SH-SY5Y (cell line): ENCODE measurements around the gene SERPINA6.

Experiments used
- GATA2 ChIP-seq: IDR thresholded peaks from 2 replicates; pipeline ENCODE4 v1.6.1; 2011; ENCODE audit warnings: mild to moderate bottlenecking, low read depth, low read length
- GATA3 ChIP-seq: IDR thresholded peaks from 2 replicates; pipeline ENCODE4 v1.6.1; 2011; ENCODE audit warnings: low read depth, mild to moderate bottlenecking, low read length, moderate library complexity

The SERPINA6 gene

DNA sequence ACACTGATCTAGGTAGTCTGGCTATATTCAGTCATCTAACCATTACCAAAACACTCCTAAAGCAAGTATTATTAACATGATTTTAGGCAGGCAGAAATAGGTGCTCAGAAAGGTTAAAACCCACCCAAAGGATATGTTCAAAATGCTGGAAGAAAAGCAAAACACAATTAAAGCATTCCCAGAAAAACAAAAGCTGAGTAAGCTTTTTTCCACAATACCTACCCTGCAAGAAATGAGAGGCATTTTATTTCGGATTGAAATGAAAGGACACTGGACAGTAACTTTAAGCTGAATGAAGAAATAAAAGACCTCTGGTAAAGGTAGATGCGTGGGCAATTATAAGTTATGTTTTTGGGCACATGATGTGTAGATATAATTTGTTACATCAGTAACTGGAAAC is 8.2 kb downstream of the SERPINA6 start:
- TF ChIP-seq GATA2 (no peak), GATA3 (no peak)

DNA sequence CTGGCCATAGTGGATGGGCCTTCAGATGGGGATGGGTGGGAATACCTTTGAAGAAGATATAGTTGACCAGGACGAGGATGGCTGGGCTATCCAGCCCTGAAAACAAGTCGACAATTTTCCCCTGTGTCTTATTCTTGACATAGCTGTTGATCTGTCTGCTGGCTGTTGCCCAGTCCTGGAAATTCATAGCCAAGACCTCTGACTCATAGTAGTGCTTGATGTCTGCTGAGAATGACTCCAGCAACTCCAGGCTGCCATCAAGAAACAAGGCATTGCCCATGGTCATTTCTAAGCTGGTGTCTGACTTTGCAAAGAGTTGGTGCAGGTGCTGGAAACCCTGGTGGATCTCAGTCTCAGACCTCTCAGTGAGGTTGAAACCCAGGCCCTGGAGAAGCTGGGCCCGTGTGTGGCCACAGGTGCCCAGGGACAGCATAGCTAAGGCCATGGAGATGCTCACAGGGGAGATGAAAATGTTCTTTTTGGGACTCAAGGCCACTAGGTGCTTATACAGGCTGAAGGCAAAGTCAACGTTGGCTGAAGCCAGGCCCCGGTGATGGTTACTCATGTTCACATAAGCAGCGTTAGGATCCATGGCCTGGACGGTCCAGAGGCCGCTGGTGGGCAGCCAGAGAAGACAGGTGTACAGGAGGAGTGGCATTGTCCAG is 9.0 kb downstream of the SERPINA6 start:
- no peak for TF ChIP-seq GATA3
- TF ChIP-seq GATA2 = no peak

DNA sequence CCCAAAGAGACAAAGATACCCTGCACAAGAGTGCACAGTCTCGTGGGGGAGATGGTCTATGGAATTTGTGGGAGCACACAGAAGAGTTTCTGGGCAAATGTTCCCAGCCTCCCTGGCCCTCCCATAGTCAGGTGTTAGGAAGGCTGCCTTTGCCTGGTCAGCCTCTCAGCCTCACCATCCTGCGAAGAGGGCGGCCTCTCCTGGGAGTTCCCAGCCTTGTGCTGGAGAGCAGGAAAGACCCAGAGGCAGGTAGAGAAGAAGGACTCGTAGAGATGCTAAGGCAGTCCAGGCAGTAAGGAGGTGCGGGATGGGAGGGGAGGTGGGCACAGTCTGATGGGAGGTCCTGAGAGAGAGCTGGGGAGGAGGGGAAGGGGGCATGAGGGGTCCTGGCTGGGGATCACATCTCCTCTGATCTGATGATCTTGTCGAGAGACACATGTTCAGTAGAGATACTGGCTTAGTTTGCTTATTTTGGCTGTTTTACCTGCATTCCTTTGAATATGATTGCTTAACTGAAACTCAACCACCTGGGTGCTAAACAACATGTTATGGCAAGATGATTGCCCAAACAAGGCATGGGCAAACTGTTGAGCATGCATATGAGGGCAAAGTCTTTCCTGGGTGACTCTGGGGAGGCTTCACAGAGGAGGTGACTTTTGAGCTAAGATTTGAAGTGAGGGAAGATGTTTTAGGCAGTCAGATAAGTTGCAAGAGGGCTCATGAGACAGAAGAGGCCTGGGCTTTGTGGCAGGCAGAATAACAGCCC is 10.5 kb downstream of the SERPINA6 start:
- TF ChIP-seq GATA3 = no peak
- TF ChIP-seq GATA2 = no peak

DNA sequence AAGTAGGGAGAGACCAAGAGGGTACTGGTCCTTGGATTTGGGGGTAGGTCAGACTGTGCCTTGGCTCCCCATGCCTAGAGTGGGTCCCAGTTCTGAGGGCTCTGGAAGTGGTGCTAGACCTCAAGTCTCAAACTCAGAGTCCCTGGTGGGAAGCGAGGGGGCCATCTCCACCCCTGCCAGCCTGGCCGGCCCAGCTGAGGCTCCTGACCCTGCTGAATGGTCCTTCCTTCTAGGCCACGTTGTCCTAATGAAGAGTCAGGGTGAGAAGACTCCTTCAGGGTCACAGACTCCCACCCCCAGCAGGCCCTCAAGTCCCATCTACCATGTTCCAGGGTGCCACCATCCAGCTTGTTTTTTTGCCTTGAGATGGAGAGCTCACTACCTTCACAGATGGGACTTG is 12.9 kb downstream of the SERPINA6 start:
- TF ChIP-seq GATA2 (no peak), GATA3 (no peak)

DNA sequence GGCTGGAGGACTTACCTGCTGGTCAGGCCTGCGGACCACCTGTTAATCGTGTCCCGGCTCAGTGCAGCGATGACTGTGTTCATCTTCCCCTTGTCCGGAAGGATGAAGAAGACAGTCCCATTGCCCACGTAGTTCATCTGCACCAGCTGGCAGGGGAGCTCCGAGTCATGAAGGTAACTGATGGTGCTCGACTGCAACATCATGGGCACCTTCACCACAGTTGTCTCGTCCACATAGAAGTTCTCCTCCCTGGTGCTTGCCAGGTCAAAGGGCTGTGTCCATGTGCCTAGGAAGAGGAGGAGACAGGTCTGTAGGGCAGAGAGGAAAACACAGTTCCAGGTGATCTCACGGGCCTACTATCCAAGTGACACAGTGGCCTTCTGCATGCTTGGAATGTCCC is 13.4 kb downstream of the SERPINA6 start:
- TF ChIP-seq GATA3 (no peak), GATA2 (no peak)

DNA sequence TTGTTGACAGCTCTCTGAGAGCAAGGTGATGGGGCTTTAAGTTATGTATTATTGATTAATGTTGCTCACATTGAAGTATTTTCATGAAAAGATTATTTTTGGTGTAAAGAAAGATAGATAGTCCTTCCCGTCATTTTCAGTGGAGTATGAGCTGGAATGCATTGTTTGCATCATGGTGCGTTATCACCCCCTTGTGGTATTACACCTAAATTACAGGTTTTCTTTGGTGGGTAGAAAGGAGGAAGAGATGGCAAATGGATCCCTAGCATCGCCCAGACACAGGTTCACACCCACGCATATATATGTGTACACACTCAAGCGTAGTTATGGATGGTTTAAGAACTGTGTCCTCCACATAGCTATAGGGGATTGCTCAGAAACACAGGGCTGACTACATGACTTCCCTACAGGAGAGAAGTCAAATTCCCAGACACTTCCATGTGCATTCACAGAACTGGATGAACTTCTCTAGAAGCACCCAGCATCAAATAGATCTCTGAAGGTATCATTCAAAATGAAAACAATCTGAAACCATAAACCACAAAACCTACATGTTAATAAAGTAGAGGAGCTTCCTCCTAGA is 15.6 kb downstream of the SERPINA6 start:
- no peak for TF ChIP-seq GATA3
- TF ChIP-seq GATA2 = no peak

DNA sequence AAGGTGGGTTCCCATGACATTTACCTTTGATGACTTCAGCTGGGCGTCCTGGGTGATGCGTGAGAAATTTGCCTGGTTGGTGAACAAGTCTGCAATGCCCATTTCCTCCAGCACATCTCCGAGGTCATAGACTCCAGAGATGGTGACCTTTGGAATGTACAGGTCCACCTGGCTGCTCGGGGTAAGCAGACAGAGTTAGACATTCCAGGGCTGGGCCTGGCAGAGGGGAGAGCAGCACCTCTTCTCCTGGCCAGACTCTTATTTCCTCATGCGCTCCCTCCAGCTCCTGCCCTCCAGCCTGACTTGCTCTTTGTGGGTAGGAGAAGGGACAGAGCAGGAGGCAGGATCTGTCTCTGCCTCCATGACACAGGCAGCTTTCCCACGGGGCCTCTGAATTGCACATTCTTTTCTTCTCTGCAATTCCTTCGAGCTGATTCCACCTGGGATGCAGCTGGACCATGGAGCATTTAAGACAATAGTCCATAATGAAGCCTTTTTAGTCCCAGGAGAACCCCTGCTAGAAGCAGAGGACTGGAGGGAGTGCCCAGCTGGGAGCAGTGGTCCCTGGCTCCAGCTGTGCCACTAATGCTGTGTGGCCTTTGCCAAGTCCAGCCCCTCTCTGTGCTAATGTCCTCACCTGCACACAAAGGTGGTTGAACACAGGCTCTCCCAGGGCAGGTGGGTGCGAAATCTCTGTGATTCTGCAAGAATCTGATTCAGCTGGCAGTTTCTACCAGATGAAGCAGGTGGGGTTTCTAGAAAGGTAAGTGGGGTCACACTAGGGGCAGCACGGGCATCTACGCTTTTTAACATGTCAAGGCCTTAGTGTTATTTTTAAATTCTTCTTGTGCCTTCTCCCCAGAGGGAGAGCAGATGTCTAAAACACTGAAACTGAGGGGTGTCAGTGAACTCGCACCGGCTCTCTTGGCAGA is 16.8 kb downstream of the SERPINA6 start:
- no peak for TF ChIP-seq GATA3
- TF ChIP-seq GATA2 = no peak

DNA sequence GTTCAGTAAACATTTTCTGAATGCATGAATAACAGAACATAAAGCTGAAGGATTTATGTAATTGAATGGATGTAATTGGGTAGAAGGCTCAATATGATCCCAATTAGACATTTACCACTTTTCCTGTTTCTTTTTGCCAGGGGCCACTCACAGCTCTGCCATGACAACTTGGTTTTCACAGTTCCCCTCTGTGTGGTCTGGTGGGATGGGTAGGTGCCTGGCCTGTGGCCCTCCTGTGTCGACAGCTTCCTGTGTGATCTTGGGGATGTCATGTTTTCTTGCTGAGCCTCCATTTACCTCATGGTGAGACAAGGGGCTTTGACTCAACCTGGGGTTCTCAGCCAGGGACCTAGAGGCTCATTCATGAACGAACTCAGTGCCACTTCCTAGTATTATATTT is 17.5 kb downstream of the SERPINA6 start:
- TF ChIP-seq GATA3 (no peak), GATA2 (no peak)

DNA sequence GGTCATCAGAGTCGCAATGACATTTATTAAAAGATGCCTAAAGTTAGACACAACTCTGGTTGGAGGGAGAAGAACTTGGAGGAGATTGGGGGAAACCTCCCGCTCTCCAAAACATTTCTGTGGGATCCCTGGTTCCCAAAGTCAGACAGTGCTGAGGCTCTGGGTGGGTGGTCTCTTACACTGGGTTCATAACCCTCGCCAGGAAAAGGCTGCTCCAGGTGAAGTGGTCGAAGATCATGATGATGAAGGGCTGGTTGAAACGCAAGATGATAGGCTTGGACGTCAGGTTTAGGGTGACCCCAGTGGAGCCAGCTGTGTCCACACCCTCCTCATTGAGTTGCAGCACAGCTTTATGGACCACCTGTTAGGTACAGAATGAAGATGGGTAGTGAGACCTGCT is 18.9 kb downstream of the SERPINA6 start:
- TF ChIP-seq GATA3 = no peak
- no peak for TF ChIP-seq GATA2

DNA sequence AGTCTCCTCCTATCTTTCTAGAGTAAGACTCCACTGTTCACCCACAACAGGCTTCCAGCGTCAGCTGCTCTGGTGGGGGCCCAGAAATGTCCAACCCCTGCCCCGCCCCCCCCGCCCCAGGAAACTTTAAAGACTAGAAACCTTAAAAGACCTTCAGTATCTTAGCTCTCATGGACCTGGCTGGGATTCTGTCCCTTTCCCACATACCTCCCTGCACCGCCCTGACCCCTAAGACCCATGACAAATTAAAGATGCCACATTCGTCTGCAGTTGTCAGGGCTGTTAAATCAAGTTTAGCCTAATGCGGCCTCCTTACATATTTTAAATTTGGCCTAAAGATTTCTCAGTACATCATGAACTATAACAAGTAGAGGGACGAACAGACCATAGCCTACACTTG is 20.0 kb downstream of the SERPINA6 start:
- TF ChIP-seq GATA2 (no peak), GATA3 (no peak)

DNA sequence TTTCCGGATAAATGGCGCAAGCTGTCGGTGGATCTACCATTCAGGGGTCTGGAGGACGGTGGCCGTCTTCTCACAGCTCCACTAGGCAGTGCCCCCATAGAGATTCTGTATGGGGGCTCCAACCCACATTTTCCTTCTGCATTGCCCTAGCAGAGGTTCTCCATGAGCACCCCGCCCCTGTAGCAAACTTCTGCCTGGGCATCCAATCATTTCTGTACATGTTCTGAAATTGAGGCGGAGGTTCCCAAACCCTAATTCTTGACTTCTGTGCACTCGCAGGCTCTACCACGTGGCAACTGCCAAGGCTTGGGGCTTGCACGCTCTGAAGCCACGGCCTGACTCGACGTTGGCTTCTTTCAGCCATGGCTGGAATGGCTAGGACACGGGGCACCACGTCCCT is 25.0 kb downstream of the SERPINA6 start:
- TF ChIP-seq GATA2 (no peak), GATA3 (no peak)

DNA sequence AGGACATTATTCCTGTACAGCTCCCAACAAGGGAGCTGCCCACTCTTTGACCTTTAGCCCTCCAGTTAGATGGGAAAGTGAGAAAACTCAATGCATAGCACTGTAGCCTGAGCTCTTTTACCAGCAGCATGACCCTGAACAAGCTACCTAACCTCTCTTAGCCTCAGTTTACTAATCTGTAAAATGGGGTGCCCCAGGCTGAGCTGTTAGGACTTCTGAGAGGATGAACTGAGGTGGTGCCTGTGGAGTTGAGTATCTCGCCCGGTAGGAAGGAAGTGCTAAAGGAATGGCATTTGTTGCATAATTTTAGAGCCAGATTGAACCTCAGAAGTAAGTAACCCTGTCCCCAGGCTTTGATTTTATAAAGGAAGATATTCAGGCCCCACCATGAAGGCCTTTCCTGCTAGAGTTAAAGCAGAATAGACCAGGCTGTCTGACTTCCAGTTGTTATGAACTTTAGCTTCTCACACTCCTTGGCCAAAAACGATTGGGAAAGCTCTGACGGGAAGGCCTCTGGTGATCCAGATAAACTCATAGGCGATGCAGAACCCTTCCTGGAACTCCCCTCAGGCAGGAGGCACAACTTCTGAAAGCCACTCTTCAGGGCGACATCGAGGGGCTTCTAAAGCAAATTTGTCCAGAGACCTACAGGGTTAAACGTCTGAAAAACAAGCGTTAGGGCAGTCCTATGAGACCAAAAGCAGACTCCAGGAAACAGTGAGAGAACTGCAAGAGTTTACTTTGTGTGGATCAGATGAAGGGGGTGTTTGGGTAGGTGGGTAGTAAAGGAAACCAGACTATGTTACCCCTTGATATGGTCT is 27.6 kb downstream of the SERPINA6 start:
- TF ChIP-seq GATA3 (no peak), GATA2 (no peak)

DNA sequence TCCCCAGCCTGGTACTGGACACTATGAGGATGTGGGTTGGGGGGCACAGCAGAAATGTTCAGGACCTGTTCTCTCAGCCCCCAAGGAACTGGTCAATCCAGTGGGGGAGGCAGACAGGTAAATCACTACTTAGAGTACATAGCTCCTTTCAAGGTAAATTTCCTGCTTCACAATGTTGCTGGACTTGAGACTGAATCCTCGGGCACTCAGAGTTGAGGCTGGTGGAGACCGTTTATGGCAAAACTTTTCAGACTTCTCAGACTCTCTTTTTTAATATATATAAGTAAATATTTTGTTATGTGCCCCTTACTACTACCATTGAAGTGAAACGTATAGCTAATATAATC is 29.6 kb downstream of the SERPINA6 start:
- no peak for TF ChIP-seq GATA3
- no peak for TF ChIP-seq GATA2
